ENCODE results near the gene SH2D2A. TPM values are rescaled to one million over a fixed set of nuclear protein-coding genes. Genes with fewer than 3 reads are reported as not detected.

SH2D2A gene
- total RNA-seq, result 100 to 1,000 TPM; 153 to 188 TPM

GRCh38 chr1:156816561-156817328 lies at the start of gene SH2D2A:
Gene SH2D2A, minus strand, starts transcription at chr1:156816848. Its CDS starts 140 bp downstream, at chr1:156816708.
- ATAC-seq, result peak; percentile 94 to 96
- Mint-ChIP-seq H3K9me3 (no peaks in the 10 kb centered on the region), H3K27me3 (no peaks in the 10 kb centered on the region), H3K4me1 (ENCODE audit: low read depth in 2 of 2) (peaks cover 72 to 74% of the 10 kb centered on the region in 2 donors), H3K27ac (peak within 1 kb of the TSS; percentile 93 to 99), H3K4me3 (peak within 1 kb of the TSS; percentile 95), H3K36me3 (peaks cover 21% of the 10 kb centered on the region)
- peak; percentile 97 for DNase-seq (ENCODE audit: low spot score)

GRCh38 chr1:156865865-156866248 lies 49.2 kb upstream of the SH2D2A start:
- no peak for DNase-seq (ENCODE audit: low spot score)
- ATAC-seq, result no peak
- Mint-ChIP-seq H3K36me3 (no peaks in the 10 kb centered on the region), H3K27me3 (peaks cover 14 to 23% of the 10 kb centered on the region in 2 donors), H3K27ac (peak overlapping the region; percentile 12 to 26), H3K4me3 (peak overlapping the region; percentile 1), H3K9me3 (no peaks in the 10 kb centered on the region), H3K4me1 (ENCODE audit: low read depth in 2 of 2) (peaks cover 10 to 24% of the 10 kb centered on the region in 2 donors)

GRCh38 chr1:156865258-156865657 lies 48.6 kb upstream of the SH2D2A start:
- Mint-ChIP-seq H3K4me1 (ENCODE audit: low read depth in 2 of 2) (peaks cover 13 to 27% of the 10 kb centered on the region in 2 donors), H3K4me3 (peak overlapping the region; percentile 1), H3K27ac (peak overlapping the region; percentile 12 to 26), H3K36me3 (no peaks in the 10 kb centered on the region), H3K9me3 (no peaks in the 10 kb centered on the region), H3K27me3 (peaks cover 17 to 25% of the 10 kb centered on the region in 2 donors)
- no peak for DNase-seq (ENCODE audit: low spot score)
- ATAC-seq, result no peak

GRCh38 chr1:156864796-156865195 lies 48.1 kb upstream of the SH2D2A start:
- Mint-ChIP-seq H3K4me3 (no peak overlapping the region), H3K4me1 (ENCODE audit: low read depth in 2 of 2) (peaks cover 18 to 30% of the 10 kb centered on the region in 2 donors), H3K9me3 (no peaks in the 10 kb centered on the region), H3K36me3 (no peaks in the 10 kb centered on the region), H3K27me3 (peaks cover 20 to 27% of the 10 kb centered on the region in 2 donors), H3K27ac (peak overlapping the region in 1 of 2 donors; percentile 12)
- no peak for DNase-seq (ENCODE audit: low spot score)
- no peak for ATAC-seq

- H3K27ac Mint-ChIP-seq, result peak overlapping the region in 1 of 2 donors; percentile 41
- H3K4me3 Mint-ChIP-seq, result peak overlapping the region; percentile 63
- H3K36me3 Mint-ChIP-seq, result no peaks in the 10 kb centered on the region
- DNase-seq (ENCODE audit: low spot score) (no peak), ATAC-seq (no peak)
- peaks cover 23 to 33% of the 10 kb centered on the region in 2 donors for H3K4me1 Mint-ChIP-seq (ENCODE audit: low read depth in 2 of 2)
- H3K9me3 Mint-ChIP-seq, result no peaks in the 10 kb centered on the region
- H3K27me3 Mint-ChIP-seq, result peaks cover 24 to 25% of the 10 kb centered on the region in 2 donors
Measured at GRCh38 chr1:156863631-156864030, 47.0 kb upstream of the SH2D2A start.

- peaks cover 29 to 30% of the 10 kb centered on the region in 2 donors for H3K27me3 Mint-ChIP-seq
- ATAC-seq (peak in 1 of 2 donors; percentile 45), DNase-seq (ENCODE audit: low spot score) (no peak)
- H3K9me3 Mint-ChIP-seq, result no peaks in the 10 kb centered on the region
- H3K27ac Mint-ChIP-seq, result peak overlapping the region in 1 of 2 donors; percentile 41
- peak overlapping the region; percentile 63 for H3K4me3 Mint-ChIP-seq
- H3K36me3 Mint-ChIP-seq, result no peaks in the 10 kb centered on the region
- H3K4me1 Mint-ChIP-seq (ENCODE audit: low read depth in 2 of 2), result peaks cover 26 to 38% of the 10 kb centered on the region in 2 donors
Measured at GRCh38 chr1:156862997-156863599, 46.5 kb upstream of the SH2D2A start.

- H3K36me3 Mint-ChIP-seq, result no peaks in the 10 kb centered on the region
- ATAC-seq (no peak), DNase-seq (ENCODE audit: low spot score) (no peak)
- H3K4me3 Mint-ChIP-seq, result peak overlapping the region; percentile 63
- peaks cover 33% of the 10 kb centered on the region in 2 donors for H3K27me3 Mint-ChIP-seq
- no peaks in the 10 kb centered on the region for H3K9me3 Mint-ChIP-seq
- peaks cover 26 to 39% of the 10 kb centered on the region in 2 donors for H3K4me1 Mint-ChIP-seq (ENCODE audit: low read depth in 2 of 2)
- peak overlapping the region in 1 of 2 donors; percentile 41 for H3K27ac Mint-ChIP-seq
Measured at GRCh38 chr1:156862584-156862983, 45.9 kb upstream of the SH2D2A start.

- Mint-ChIP-seq H3K4me3 (peak within 1 kb of the TSS; percentile 90), H3K36me3 (no peaks in the 10 kb centered on the region), H3K27me3 (peaks cover 33% of the 10 kb centered on the region in 2 donors), H3K9me3 (no peaks in the 10 kb centered on the region), H3K27ac (peak within 1 kb of the TSS in 1 of 2 donors; percentile 44), H3K4me1 (ENCODE audit: low read depth in 2 of 2) (peaks cover 26 to 38% of the 10 kb centered on the region in 2 donors)
- ATAC-seq (peak; percentile 75 to 85), DNase-seq (ENCODE audit: low spot score) (no peak)
Measured at GRCh38 chr1:156860628-156861423, 44.2 kb upstream of the SH2D2A start, which contains the start of gene NTRK1. Gene NTRK1, plus strand, starts transcription at chr1:156860865. Its CDS starts 70 bp downstream, at chr1:156860935.

- peak overlapping the region; percentile 90 for H3K4me3 Mint-ChIP-seq
- DNase-seq (ENCODE audit: low spot score) (no peak), ATAC-seq (peak; percentile 77 to 82)
- peaks cover 33% of the 10 kb centered on the region in 2 donors for H3K27me3 Mint-ChIP-seq
- H3K27ac Mint-ChIP-seq, result no peak overlapping the region
- H3K4me1 Mint-ChIP-seq (ENCODE audit: low read depth in 2 of 2), result peaks cover 26 to 32% of the 10 kb centered on the region in 2 donors
- H3K36me3 Mint-ChIP-seq, result no peaks in the 10 kb centered on the region
- no peaks in the 10 kb centered on the region for H3K9me3 Mint-ChIP-seq
Measured at GRCh38 chr1:156860113-156860627, 43.5 kb upstream of the SH2D2A start.

GRCh38 chr1:156859523-156860112 lies 43.0 kb upstream of the SH2D2A start:
- H3K36me3 Mint-ChIP-seq, result no peaks in the 10 kb centered on the region
- peaks cover 33 to 36% of the 10 kb centered on the region in 2 donors for H3K27me3 Mint-ChIP-seq
- peaks cover 26 to 32% of the 10 kb centered on the region in 2 donors for H3K4me1 Mint-ChIP-seq (ENCODE audit: low read depth in 2 of 2)
- ATAC-seq, result peak; percentile 37 to 46
- no peak overlapping the region for H3K27ac Mint-ChIP-seq
- no peaks in the 10 kb centered on the region for H3K9me3 Mint-ChIP-seq
- peak overlapping the region; percentile 90 for H3K4me3 Mint-ChIP-seq
- DNase-seq (ENCODE audit: low spot score), result no peak

GRCh38 chr1:156858959-156859522 lies 42.4 kb upstream of the SH2D2A start, which contains the start of gene INSRR:
Gene INSRR, minus strand, starts transcription at chr1:156859117. Its CDS starts 496 bp downstream, at chr1:156858621.
- DNase-seq (ENCODE audit: low spot score) (no peak), ATAC-seq (no peak)
- Mint-ChIP-seq H3K4me3 (peak within 1 kb of the TSS; percentile 90), H3K27me3 (peaks cover 32 to 33% of the 10 kb centered on the region in 2 donors), H3K4me1 (ENCODE audit: low read depth in 2 of 2) (peaks cover 26 to 31% of the 10 kb centered on the region in 2 donors), H3K36me3 (no peaks in the 10 kb centered on the region), H3K9me3 (no peaks in the 10 kb centered on the region), H3K27ac (peak within 1 kb of the TSS; percentile 19 to 33)

- no peak for DNase-seq (ENCODE audit: low spot score)
- H3K27ac Mint-ChIP-seq, result peak overlapping the region; percentile 19 to 33
- H3K27me3 Mint-ChIP-seq, result peaks cover 27 to 28% of the 10 kb centered on the region in 2 donors
- no peak for ATAC-seq
- H3K36me3 Mint-ChIP-seq, result no peaks in the 10 kb centered on the region
- no peaks in the 10 kb centered on the region for H3K9me3 Mint-ChIP-seq
- peak overlapping the region; percentile 64 for H3K4me3 Mint-ChIP-seq
- H3K4me1 Mint-ChIP-seq (ENCODE audit: low read depth in 2 of 2), result peaks cover 26% of the 10 kb centered on the region in 2 donors
Measured at GRCh38 chr1:156858555-156858956, 41.9 kb upstream of the SH2D2A start.
